ENCODE measurements around the gene GBE1.

Gene GBE1

GRCh38 chr3:81602781-81603180, 158.7 kb downstream of the GBE1 start:
- DNase-seq, result no peak

- no peak for DNase-seq
Measured at GRCh38 chr3:81601707-81602305, 159.6 kb downstream of the GBE1 start.

GRCh38 chr3:81592101-81592500, 169.3 kb downstream of the GBE1 start:
- no peak for DNase-seq

- no peak for DNase-seq
Measured at GRCh38 chr3:81585937-81586336, 175.5 kb downstream of the GBE1 start.

GRCh38 chr3:81585056-81585455, 176.4 kb downstream of the GBE1 start:
- no peak for DNase-seq

GRCh38 chr3:81581966-81582599, 179.4 kb downstream of the GBE1 start:
- no peak for DNase-seq

GRCh38 chr3:81580355-81580754, 181.1 kb downstream of the GBE1 start:
- no peak for DNase-seq

GRCh38 chr3:81579744-81580143, 181.7 kb downstream of the GBE1 start:
- DNase-seq, result no peak

GRCh38 chr3:81572201-81572756, 189.2 kb downstream of the GBE1 start:
- no peak for DNase-seq

GRCh38 chr3:81568378-81568777, 193.1 kb downstream of the GBE1 start:
- no peak for DNase-seq

- DNase-seq, result no peak
Measured at GRCh38 chr3:81565041-81565440, 196.4 kb downstream of the GBE1 start.

- no peak for DNase-seq
Measured at GRCh38 chr3:81558106-81558505, 203.3 kb downstream of the GBE1 start.

GRCh38 chr3:81554801-81555200, 206.6 kb downstream of the GBE1 start:
- DNase-seq, result no peak

- no peak for DNase-seq
Measured at GRCh38 chr3:81554388-81554787, 207.1 kb downstream of the GBE1 start.

GRCh38 chr3:81550415-81550814, 211.0 kb downstream of the GBE1 start:
- DNase-seq, result no peak

- no peak for DNase-seq
Measured at GRCh38 chr3:81549831-81550230, 211.6 kb downstream of the GBE1 start.

GRCh38 chr3:81549388-81549787, 212.1 kb downstream of the GBE1 start:
- no peak for DNase-seq

- DNase-seq, result no peak
Measured at GRCh38 chr3:81545572-81545971, 215.9 kb downstream of the GBE1 start.

- no peak for DNase-seq
Measured at GRCh38 chr3:81544385-81544784, 217.1 kb downstream of the GBE1 start.

GRCh38 chr3:81540787-81541186, 220.7 kb downstream of the GBE1 start:
- no peak for DNase-seq

- DNase-seq, result no peak
Measured at GRCh38 chr3:81531846-81532245, 229.6 kb downstream of the GBE1 start.

- no peak for DNase-seq
Measured at GRCh38 chr3:81531263-81531662, 230.2 kb downstream of the GBE1 start.

GRCh38 chr3:81530180-81530939, 231.1 kb downstream of the GBE1 start:
- no peak for DNase-seq

- DNase-seq, result no peak
Measured at GRCh38 chr3:81521855-81522254, 239.6 kb downstream of the GBE1 start.
